ENCODE results near the gene PAQR4. TPM values are rescaled to one million over a fixed set of nuclear protein-coding genes. Genes with fewer than 3 reads are reported as not detected.

PAQR4 gene
- total and polyA plus RNA-seq, 12 donors, result 3.7 to 17.9 (median 7.1) TPM

DNA sequence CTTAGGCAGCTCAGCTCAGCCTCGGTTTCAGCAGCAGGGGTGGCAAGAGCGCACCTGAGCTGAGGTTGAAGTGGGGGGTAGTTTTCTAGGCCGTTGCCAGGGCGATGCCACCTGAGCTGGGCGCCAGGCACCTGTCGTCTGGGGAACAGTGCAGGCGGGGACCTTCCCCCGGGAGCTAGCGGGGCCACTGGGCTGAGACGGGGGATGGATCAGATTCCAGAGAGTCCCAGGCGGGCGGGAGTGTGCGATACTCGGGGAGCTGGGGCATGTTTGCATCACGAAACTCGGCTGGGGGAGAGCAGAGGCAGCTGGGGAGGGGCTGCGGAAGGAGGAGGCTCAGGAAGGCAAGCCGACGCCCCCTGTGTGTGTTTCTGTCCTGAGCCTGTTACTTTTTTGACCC is 43.1 kb downstream of the PAQR4 start:
- Histone ChIP-seq H3K27me3 (peaks cover 11 to 94% (median 73%) of the 10 kb centered on the region in 7 donors), H3K36me3 (no peaks in the 10 kb centered on the region), H3K27ac (no peak overlapping the region), H3K9me3 (no peaks in the 10 kb centered on the region), H3K4me3 (no peak overlapping the region), H3K4me1 (peaks cover 0 to 16% (median 0%) of the 10 kb centered on the region in 9 donors)
- TF ChIP-seq, protein P1, sequence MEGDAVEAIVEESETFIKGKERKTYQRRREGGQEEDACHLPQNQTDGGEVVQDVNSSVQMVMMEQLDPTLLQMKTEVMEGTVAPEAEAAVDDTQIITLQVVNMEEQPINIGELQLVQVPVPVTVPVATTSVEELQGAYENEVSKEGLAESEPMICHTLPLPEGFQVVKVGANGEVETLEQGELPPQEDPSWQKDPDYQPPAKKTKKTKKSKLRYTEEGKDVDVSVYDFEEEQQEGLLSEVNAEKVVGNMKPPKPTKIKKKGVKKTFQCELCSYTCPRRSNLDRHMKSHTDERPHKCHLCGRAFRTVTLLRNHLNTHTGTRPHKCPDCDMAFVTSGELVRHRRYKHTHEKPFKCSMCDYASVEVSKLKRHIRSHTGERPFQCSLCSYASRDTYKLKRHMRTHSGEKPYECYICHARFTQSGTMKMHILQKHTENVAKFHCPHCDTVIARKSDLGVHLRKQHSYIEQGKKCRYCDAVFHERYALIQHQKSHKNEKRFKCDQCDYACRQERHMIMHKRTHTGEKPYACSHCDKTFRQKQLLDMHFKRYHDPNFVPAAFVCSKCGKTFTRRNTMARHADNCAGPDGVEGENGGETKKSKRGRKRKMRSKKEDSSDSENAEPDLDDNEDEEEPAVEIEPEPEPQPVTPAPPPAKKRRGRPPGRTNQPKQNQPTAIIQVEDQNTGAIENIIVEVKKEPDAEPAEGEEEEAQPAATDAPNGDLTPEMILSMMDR (IDR thresholded peaks at IDR 0.05), result no peak
- no peak for ATAC-seq
- no peak for DNase-seq
- intact Hi-C loops (cut with DNase I), result no loop called here
- WGBS, 2 donors, result 5 to 9% methylated on average over 19 of the region's 19 CpGs

DNA sequence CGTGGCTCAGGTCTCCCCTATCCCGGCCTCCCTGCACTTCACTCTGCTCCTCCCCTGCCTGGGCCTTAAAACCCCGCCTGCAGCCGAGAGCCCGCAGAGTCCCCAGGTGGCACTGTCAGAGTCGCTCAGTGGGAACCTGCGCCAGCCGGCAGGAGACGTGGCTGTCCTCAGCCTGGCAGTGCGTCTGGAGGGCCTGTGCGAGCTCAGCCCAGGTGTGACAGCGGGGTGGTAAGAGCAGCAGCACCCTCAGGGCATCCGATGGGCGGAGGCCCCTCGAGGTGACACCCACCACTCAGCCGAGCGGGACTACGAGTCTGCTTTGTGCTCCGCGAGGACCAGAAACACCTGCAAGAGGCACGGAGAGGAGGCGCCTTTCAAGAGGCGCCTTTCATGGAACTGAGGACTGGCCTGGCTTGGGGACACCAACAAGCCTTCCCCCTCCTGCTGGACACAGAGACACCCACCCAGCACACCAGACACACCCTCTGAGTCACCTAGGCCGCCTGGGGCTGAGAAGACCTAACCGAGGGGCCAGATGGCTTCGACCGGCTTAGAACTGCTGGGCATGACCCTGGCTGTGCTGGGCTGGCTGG is 43.8 kb downstream of the PAQR4 start, which contains the start of gene CLDN9:
Gene CLDN9, plus strand, starts transcription at position 96 of the 593 bp plus-strand sequence. Its CDS starts 440 bp downstream, at position 536.
- WGBS, 2 donors, result 35 to 40% methylated on average over 27 of the region's 27 CpGs
- Histone ChIP-seq H3K9me3 (no peaks in the 10 kb centered on the region), H3K27ac (no peak within 1 kb of the TSS), H3K27me3 (peaks cover 18 to 94% (median 73%) of the 10 kb centered on the region in 7 donors), H3K4me1 (peaks cover 0 to 11% (median 4%) of the 10 kb centered on the region in 9 donors), H3K36me3 (no peaks in the 10 kb centered on the region), H3K4me3 (no peak within 1 kb of the TSS)
- DNase-seq, result no peak
- TF ChIP-seq, protein P1 (IDR thresholded peaks at IDR 0.05), result no peak
- ATAC-seq, result peak in 2 of 8 donors; percentile 6 to 34
- intact Hi-C loops (cut with DNase I), result no loop called here

DNA sequence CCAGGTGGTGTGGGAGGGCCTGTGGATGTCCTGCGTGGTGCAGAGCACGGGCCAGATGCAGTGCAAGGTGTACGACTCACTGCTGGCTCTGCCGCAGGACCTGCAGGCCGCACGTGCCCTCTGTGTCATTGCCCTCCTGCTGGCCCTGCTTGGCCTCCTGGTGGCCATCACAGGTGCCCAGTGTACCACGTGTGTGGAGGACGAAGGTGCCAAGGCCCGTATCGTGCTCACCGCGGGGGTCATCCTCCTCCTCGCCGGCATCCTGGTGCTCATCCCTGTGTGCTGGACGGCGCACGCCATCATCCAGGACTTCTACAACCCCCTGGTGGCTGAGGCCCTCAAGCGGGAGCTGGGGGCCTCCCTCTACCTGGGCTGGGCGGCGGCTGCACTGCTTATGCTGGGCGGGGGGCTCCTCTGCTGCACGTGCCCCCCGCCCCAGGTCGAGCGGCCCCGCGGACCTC is 44.4 kb downstream of the PAQR4 start:
- TF ChIP-seq, protein P1 (IDR thresholded peaks at IDR 0.05), result no peak
- DNase-seq (no peak), ATAC-seq (no peak)
- Histone ChIP-seq H3K27me3 (peaks cover 19 to 94% (median 73%) of the 10 kb centered on the region in 7 donors), H3K27ac (no peak overlapping the region), H3K36me3 (no peaks in the 10 kb centered on the region), H3K4me1 (peaks cover 0 to 11% (median 7%) of the 10 kb centered on the region in 9 donors), H3K9me3 (no peaks in the 10 kb centered on the region), H3K4me3 (no peak overlapping the region)
- intact Hi-C loops (cut with DNase I), result no loop called here
- WGBS, 2 donors, result 39 to 55% methylated on average over 27 of the region's 27 CpGs

DNA sequence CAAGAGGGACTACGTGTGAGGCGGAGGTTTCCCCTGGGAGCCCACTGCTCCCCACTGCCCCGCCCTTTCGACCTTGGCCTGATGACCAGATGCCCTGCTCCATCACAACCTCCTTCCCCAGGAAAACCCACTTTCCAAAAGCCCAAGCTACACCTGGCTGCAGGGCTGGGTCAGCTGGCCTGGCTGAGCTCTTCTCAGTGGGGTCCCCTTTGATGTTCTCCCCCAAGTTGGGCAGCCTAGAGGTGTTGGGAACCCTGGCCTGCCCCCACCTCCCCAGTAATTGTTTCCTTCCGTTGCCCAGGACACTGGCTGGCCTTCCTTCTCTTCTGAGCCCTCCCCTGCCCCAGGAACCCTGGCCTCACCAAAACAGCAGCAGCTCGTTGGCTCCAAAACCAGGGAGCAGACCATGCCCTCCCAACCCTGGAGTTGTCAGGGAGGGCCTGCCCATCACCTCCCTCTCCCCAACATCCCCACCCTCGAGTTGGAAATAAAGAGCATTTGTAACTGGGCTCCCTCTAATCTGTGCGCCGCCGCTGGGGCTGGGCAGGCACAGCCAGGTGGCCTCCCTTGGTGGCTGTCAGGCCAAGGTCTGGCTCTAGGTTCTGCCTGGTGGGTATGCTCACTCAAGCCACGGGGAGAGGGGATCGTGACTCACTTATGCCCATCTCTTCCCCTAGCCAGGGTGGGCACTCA is 45.0 kb downstream of the PAQR4 start:
- H3K27me3 ChIP-seq, result peaks cover 19 to 93% (median 71%) of the 10 kb centered on the region in 7 donors
- H3K9me3 ChIP-seq, result no peaks in the 10 kb centered on the region

More for the DNA sequence above, 45.0 kb downstream of the PAQR4 start:
- intact Hi-C loops (cut with DNase I), result no loop called here
- Histone ChIP-seq H3K27ac (no peak overlapping the region), H3K4me1 (peaks cover 0 to 14% (median 8%) of the 10 kb centered on the region in 9 donors), H3K4me3 (no peak overlapping the region), H3K36me3 (no peaks in the 10 kb centered on the region)
- TF ChIP-seq, protein P1 (IDR thresholded peaks at IDR 0.05), result no peak
- DNase-seq, result no peak
- no peak for ATAC-seq
- WGBS, 2 donors, result 39 to 51% methylated on average over 12 of the region's 12 CpGs
